GM12873 (cell line): ENCODE measurements around the gene CERT1.

Experiments used
- CTCF ChIP-seq: IDR thresholded peaks from 2 replicates; pipeline ENCODE4 v1.5.1; 2012; ENCODE audit warnings: low read depth, mild to moderate bottlenecking, moderate library complexity, low read length, control low read depth; ENCODE audit not compliant: insufficient read depth; ENCODE audit errors: missing control alignments

CERT1 gene

DNA sequence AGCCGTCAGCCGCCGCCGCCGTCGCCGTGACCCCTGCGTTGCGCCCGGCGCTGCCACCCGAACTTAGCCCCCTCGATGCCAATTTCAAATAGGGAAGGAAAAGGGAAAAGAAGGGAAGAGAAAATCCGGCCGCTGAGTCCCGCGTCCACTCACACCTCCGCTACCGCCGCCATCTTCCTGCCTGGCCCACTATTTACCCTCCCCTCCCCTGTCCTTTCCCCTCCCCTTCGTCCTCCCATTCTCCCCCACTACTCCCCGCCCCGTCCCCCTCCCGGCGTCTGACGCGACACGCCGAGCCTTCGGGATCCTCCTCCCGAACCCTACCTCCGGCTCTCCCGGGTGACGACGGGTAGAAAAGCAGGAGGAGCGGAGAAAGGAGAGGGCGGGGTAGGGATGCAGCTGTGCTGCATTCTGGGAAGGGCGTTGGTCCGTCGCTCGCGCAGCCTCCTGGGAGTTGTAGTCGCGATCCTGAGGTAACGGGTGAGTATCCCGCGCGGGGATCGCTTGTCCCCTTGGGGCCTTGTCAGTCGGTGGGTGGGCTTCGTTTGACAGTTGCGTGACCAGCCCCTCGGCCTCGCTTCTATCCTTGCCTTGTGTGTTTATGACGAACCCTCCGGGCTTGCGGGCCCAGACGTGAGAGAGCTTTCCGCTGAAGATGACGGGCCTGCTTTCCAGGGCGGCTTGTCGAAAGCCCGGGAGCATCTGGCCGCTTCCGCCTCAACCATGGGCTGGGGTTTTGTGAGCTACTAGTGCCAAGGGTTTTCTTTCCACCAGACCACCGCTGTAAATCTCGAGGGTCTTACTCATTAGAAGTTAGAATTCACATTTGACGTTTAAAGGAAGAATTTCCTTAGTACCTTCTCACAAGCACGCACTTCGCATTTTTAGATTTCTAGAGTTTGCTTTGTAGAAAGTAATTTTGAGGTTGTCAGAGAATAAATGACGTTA is at the start of gene CERT1, which contains the start of gene POLK:
CERT1 (minus strand) TSS at position 195 of the 948 bp plus-strand sequence. CDS start 422 bp downstream, outside the sequence.
POLK (plus strand) TSS at position 457 of the 948 bp plus-strand sequence.
- no peak for TF ChIP-seq CTCF

GRCh38 chr5:75558981-75559632 is 47.7 kb upstream of the CERT1 start:
- no peak for TF ChIP-seq CTCF

GRCh38 chr5:75558221-75558620 is 46.8 kb upstream of the CERT1 start:
- TF ChIP-seq CTCF = no peak

DNA sequence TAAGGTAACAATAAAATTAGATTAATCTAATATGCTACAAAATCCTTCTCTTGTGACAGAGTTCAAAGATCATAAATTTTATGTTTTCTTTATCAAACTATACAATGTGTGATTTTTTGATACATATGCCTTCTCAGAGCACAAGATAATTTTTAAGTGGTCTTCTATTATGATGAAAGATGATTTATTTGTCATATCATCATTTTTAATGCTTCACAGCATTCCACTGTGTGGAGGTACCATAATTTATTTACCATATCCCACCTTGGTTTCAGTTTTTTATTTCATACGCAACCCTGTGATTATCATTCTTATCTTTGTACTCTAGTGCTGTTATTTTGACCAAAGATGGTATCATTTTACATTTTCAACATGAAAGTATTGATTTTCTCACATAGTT is 41.9 kb upstream of the CERT1 start:
- TF ChIP-seq CTCF = no peak

DNA sequence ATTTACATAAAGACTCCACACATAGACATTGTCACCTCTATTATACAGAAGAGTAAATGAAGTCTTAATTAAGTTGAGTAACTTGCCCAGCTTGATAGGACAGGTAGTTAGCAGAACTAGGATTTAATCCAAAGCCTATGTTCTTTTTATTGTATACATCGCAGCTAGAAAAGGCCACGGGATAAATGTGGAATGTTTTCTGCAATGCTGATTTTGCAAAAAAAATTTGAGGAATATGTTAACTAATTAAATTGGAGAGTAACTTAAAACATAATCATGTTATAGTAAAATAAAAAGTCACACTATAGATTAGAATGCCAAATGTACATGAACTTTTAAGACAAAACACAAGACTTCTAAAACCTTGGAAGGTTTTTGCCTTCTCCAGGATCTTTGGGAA is 41.3 kb upstream of the CERT1 start:
- no peak for TF ChIP-seq CTCF

GRCh38 chr5:75551471-75551870 is 40.0 kb upstream of the CERT1 start:
- no peak for TF ChIP-seq CTCF

DNA sequence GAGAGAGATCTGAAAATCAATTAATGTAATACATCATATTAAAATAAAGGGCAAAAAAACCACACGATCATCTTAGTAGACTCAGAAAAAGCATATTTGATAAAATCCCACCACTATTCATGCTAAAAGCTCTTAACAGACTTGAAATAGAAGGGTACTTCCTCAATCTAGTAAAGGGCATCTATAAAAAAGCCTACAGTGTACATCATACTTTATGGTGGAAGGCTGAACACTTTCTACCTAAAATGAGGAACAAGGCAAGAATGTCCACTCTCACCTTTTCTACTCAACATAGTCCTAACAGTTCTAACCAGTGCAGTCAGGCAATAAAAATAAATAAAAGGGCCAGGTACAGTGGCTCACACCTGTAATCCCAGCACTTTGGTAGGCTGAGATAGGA is 39.2 kb upstream of the CERT1 start:
- no peak for TF ChIP-seq CTCF
